Measurements from ENCODE around the gene GUCY1B1. TPM values are rescaled to one million over a fixed set of nuclear protein-coding genes. Genes with fewer than 3 reads are reported as not detected.

Gene GUCY1B1
- polyA plus RNA-seq, 1 donor from 2014 or later: 13.6 TPM

GRCh38 chr4:155722816-155723499, 35.9 kb upstream of the GUCY1B1 start:
- Histone ChIP-seq H3K27me3 (ENCODE audit: insufficient read depth, low read depth, low read length) (no peaks in the 10 kb centered on the region), H3F3A (ENCODE audit: insufficient read depth, low read length, poor library complexity, severe bottlenecking) (no peaks in the 10 kb centered on the region), H3K36me3 (ENCODE audit: insufficient read depth, low read length) (no peaks in the 10 kb centered on the region), H3K4me2 (ENCODE audit: low read length) (no peak overlapping the region), H3K9me2 (ENCODE audit: insufficient read depth, low read length) (no peaks in the 10 kb centered on the region), H3K9me3 (ENCODE audit: low read length) (no peaks in the 10 kb centered on the region), H3K9ac (ENCODE audit: low read length) (no peak overlapping the region), H3K4me3 (ENCODE audit: low read length) (no peak overlapping the region), H2AFZ (ENCODE audit: low read depth, low read length) (no peak overlapping the region), H3K27ac (ENCODE audit: low read length) (no peak overlapping the region), H3K79me2 (replicated peaks; ENCODE audit: insufficient read depth, low read length) (no peaks in the 10 kb centered on the region), H4K20me1 (ENCODE audit: insufficient read depth) (no peaks in the 10 kb centered on the region)
- TF ChIP-seq MXI1 (conservative IDR thresholded peaks at IDR 0.05; ENCODE audit: poor library complexity, severe bottlenecking): no peak
- no peak for TF ChIP-seq SMC3 (conservative IDR thresholded peaks at IDR 0.05; ENCODE audit: poor library complexity)
- TF ChIP-seq, protein P1, sequence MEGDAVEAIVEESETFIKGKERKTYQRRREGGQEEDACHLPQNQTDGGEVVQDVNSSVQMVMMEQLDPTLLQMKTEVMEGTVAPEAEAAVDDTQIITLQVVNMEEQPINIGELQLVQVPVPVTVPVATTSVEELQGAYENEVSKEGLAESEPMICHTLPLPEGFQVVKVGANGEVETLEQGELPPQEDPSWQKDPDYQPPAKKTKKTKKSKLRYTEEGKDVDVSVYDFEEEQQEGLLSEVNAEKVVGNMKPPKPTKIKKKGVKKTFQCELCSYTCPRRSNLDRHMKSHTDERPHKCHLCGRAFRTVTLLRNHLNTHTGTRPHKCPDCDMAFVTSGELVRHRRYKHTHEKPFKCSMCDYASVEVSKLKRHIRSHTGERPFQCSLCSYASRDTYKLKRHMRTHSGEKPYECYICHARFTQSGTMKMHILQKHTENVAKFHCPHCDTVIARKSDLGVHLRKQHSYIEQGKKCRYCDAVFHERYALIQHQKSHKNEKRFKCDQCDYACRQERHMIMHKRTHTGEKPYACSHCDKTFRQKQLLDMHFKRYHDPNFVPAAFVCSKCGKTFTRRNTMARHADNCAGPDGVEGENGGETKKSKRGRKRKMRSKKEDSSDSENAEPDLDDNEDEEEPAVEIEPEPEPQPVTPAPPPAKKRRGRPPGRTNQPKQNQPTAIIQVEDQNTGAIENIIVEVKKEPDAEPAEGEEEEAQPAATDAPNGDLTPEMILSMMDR (IDR thresholded peaks at IDR 0.05; ENCODE audit: poor library complexity, severe bottlenecking): no peak
- TF ChIP-seq TAF1 (IDR thresholded peaks at IDR 0.05; ENCODE audit: low read depth): no peak
- no peak for TF ChIP-seq POLR2AphosphoS5 (IDR thresholded peaks at IDR 0.05)
- TF ChIP-seq EP300 (conservative IDR thresholded peaks at IDR 0.05; ENCODE audit: poor library complexity, severe bottlenecking): no peak
- no peak for TF ChIP-seq EZH2 (IDR thresholded peaks at IDR 0.05; ENCODE audit: borderline replicate concordance, insufficient read depth, low read length, poor library complexity, severe bottlenecking)
- TF ChIP-seq REST (IDR thresholded peaks at IDR 0.05; ENCODE audit: borderline replicate concordance): no peak
- no peak for TF ChIP-seq RAD21 (conservative IDR thresholded peaks at IDR 0.05)

DNA sequence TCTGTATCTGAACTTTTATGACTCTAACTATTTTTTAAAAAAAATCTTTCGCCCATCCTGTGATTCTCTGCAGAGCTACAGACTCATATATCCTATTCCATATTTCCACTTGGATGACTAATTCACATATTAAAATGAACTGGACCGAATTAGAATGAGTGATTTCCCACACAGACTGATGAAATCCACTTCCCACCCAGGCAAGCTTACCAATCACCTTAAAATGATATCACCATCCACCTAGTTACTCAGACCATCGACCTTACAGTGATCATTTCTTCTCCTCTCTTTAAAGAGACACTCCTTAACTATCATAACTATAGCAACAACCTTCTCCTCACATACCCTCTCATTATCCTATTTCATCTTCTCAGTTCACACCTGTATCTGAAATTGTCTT, 34.1 kb upstream of the GUCY1B1 start:
- H3K36me3 ChIP-seq (ENCODE audit: insufficient read depth, low read length): no peaks in the 10 kb centered on the region
- H3K79me2 ChIP-seq (replicated peaks; ENCODE audit: insufficient read depth, low read length): no peaks in the 10 kb centered on the region
- no peak overlapping the region for H3K27ac ChIP-seq (ENCODE audit: low read length)
- H3K4me3 ChIP-seq (ENCODE audit: low read length): no peak overlapping the region
- H3K9me3 ChIP-seq (ENCODE audit: low read length): no peaks in the 10 kb centered on the region
- H3F3A ChIP-seq (ENCODE audit: insufficient read depth, low read length, poor library complexity, severe bottlenecking): no peaks in the 10 kb centered on the region
- no peak overlapping the region for H3K4me2 ChIP-seq (ENCODE audit: low read length)
- no peaks in the 10 kb centered on the region for H4K20me1 ChIP-seq (ENCODE audit: insufficient read depth)
- H3K27me3 ChIP-seq (ENCODE audit: insufficient read depth, low read depth, low read length): no peaks in the 10 kb centered on the region
- no peak overlapping the region for H3K9ac ChIP-seq (ENCODE audit: low read length)
- TF ChIP-seq RAD21 (conservative IDR thresholded peaks at IDR 0.05): no peak
- no peak for TF ChIP-seq POLR2AphosphoS5 (IDR thresholded peaks at IDR 0.05)
- no peak for TF ChIP-seq MXI1 (conservative IDR thresholded peaks at IDR 0.05; ENCODE audit: poor library complexity, severe bottlenecking)
- TF ChIP-seq EP300 (conservative IDR thresholded peaks at IDR 0.05; ENCODE audit: poor library complexity, severe bottlenecking): no peak
- TF ChIP-seq, protein P1 (IDR thresholded peaks at IDR 0.05; ENCODE audit: poor library complexity, severe bottlenecking): no peak
- TF ChIP-seq EZH2 (IDR thresholded peaks at IDR 0.05; ENCODE audit: borderline replicate concordance, insufficient read depth, low read length, poor library complexity, severe bottlenecking): no peak
- no peak for TF ChIP-seq REST (IDR thresholded peaks at IDR 0.05; ENCODE audit: borderline replicate concordance)
- TF ChIP-seq TAF1 (IDR thresholded peaks at IDR 0.05; ENCODE audit: low read depth): no peak
- no peaks in the 10 kb centered on the region for H3K9me2 ChIP-seq (ENCODE audit: insufficient read depth, low read length)
- no peak overlapping the region for H2AFZ ChIP-seq (ENCODE audit: low read depth, low read length)
